ENCODE measurements around the gene CDC37L1.
"Not testable (repeated sequence)": the region's sequence is repeated elsewhere in the genome, so short reads cannot be mapped to it uniquely, and the experiment has no call there.

The CDC37L1 gene

GRCh38 chr9:4746278-4747030, 67.1 kb downstream of the CDC37L1 start:
- WGBS, 2 experiments = 85 to 92% methylated on average over 2 of the region's 2 CpGs
- Histone ChIP-seq H3K4me1 (ENCODE audit: control insufficient read depth, insufficient read depth, low read length) (no peaks in the 10 kb centered on the region), H3K36me3 (ENCODE audit: control insufficient read depth, insufficient read depth, low read length) (no peaks in the 10 kb centered on the region), H3K9me3 (ENCODE audit: control insufficient read depth, low read length) (no peaks in the 10 kb centered on the region), H3K4me3 (ENCODE audit: insufficient read depth, low read depth, low read length) (no peak overlapping the region), H3K27ac (ENCODE audit: insufficient read depth, low read depth, low read length, poor library complexity, severe bottlenecking) (no peak overlapping the region), H3K27me3 (ENCODE audit: control insufficient read depth, insufficient read depth, low read length, poor library complexity, severe bottlenecking) (peaks cover 7% of the 10 kb centered on the region)

- Histone ChIP-seq H3K4me3 (ENCODE audit: insufficient read depth, low read depth, low read length) (no peak overlapping the region), H3K9me3 (ENCODE audit: control insufficient read depth, low read length) (no peaks in the 10 kb centered on the region), H3K36me3 (ENCODE audit: control insufficient read depth, insufficient read depth, low read length) (no peaks in the 10 kb centered on the region), H3K27me3 (ENCODE audit: control insufficient read depth, insufficient read depth, low read length, poor library complexity, severe bottlenecking) (no peaks in the 10 kb centered on the region), H3K4me1 (ENCODE audit: control insufficient read depth, insufficient read depth, low read length) (no peaks in the 10 kb centered on the region), H3K27ac (ENCODE audit: insufficient read depth, low read depth, low read length, poor library complexity, severe bottlenecking) (no peak overlapping the region)
- 93% methylated on average over 5 of the region's 5 CpGs for WGBS, 2 experiments
Observed at GRCh38 chr9:4748612-4749011, 69.2 kb downstream of the CDC37L1 start.

GRCh38 chr9:4750023-4750673, 70.8 kb downstream of the CDC37L1 start:
- Histone ChIP-seq H3K4me1 (ENCODE audit: control insufficient read depth, insufficient read depth, low read length) (no peaks in the 10 kb centered on the region), H3K36me3 (ENCODE audit: control insufficient read depth, insufficient read depth, low read length) (no peaks in the 10 kb centered on the region), H3K4me3 (ENCODE audit: insufficient read depth, low read depth, low read length) (no peak overlapping the region), H3K9me3 (ENCODE audit: control insufficient read depth, low read length) (no peaks in the 10 kb centered on the region), H3K27ac (ENCODE audit: insufficient read depth, low read depth, low read length, poor library complexity, severe bottlenecking) (no peak overlapping the region), H3K27me3 (ENCODE audit: control insufficient read depth, insufficient read depth, low read length, poor library complexity, severe bottlenecking) (no peaks in the 10 kb centered on the region)
- WGBS, 2 experiments = 52 to 60% methylated on average over 6 to 7 of the region's 8 CpGs

- H3K27ac ChIP-seq (ENCODE audit: insufficient read depth, low read depth, low read length, poor library complexity, severe bottlenecking); H3K36me3 ChIP-seq (ENCODE audit: control insufficient read depth, insufficient read depth, low read length); H3K9me3 ChIP-seq (ENCODE audit: control insufficient read depth, low read length); H3K27me3 ChIP-seq (ENCODE audit: control insufficient read depth, insufficient read depth, low read length, poor library complexity, severe bottlenecking); H3K4me1 ChIP-seq (ENCODE audit: control insufficient read depth, insufficient read depth, low read length); H3K4me3 ChIP-seq (ENCODE audit: insufficient read depth, low read depth, low read length): not testable (repeated sequence)
Observed at GRCh38 chr9:4754530-4754929, 75.2 kb downstream of the CDC37L1 start.

GRCh38 chr9:4755026-4755609, 75.7 kb downstream of the CDC37L1 start:
- Histone ChIP-seq H3K27me3 (ENCODE audit: control insufficient read depth, insufficient read depth, low read length, poor library complexity, severe bottlenecking) (no peaks in the 10 kb centered on the region), H3K27ac (ENCODE audit: insufficient read depth, low read depth, low read length, poor library complexity, severe bottlenecking) (no peak overlapping the region), H3K4me3 (ENCODE audit: insufficient read depth, low read depth, low read length) (no peak overlapping the region), H3K4me1 (ENCODE audit: control insufficient read depth, insufficient read depth, low read length) (no peaks in the 10 kb centered on the region), H3K9me3 (ENCODE audit: control insufficient read depth, low read length) (no peaks in the 10 kb centered on the region), H3K36me3 (ENCODE audit: control insufficient read depth, insufficient read depth, low read length) (no peaks in the 10 kb centered on the region)
- WGBS, 2 experiments = 88 to 94% methylated on average over 4 of the region's 5 CpGs

- Histone ChIP-seq H3K4me3 (ENCODE audit: insufficient read depth, low read depth, low read length) (no peak overlapping the region), H3K36me3 (ENCODE audit: control insufficient read depth, insufficient read depth, low read length) (no peaks in the 10 kb centered on the region)
- 89 to 95% methylated on average over 4 of the region's 4 CpGs for WGBS, 2 experiments
Observed at GRCh38 chr9:4756420-4756819, 77.1 kb downstream of the CDC37L1 start.

More at GRCh38 chr9:4756420-4756819, 77.1 kb downstream of the CDC37L1 start:
- Histone ChIP-seq H3K27me3 (ENCODE audit: control insufficient read depth, insufficient read depth, low read length, poor library complexity, severe bottlenecking) (no peaks in the 10 kb centered on the region), H3K27ac (ENCODE audit: insufficient read depth, low read depth, low read length, poor library complexity, severe bottlenecking) (no peak overlapping the region), H3K4me1 (ENCODE audit: control insufficient read depth, insufficient read depth, low read length) (no peaks in the 10 kb centered on the region), H3K9me3 (ENCODE audit: control insufficient read depth, low read length) (no peaks in the 10 kb centered on the region)
